GM21526 (cell line): ENCODE data around the gene ZNF324B.
"Not testable (repeated sequence)": the region's sequence is repeated elsewhere in the genome, so short reads cannot be mapped to it uniquely, and the experiment has no call there.

Experiments
- ATAC-seq: cut with Tn5 transposase; IDR thresholded peaks from one replicate; pipeline ENCODE4 v1.9.1; 2021; ENCODE audit warnings: moderate library complexity; ENCODE audit not compliant: unreplicated experiment, low FRiP score

ZNF324B gene

DNA sequence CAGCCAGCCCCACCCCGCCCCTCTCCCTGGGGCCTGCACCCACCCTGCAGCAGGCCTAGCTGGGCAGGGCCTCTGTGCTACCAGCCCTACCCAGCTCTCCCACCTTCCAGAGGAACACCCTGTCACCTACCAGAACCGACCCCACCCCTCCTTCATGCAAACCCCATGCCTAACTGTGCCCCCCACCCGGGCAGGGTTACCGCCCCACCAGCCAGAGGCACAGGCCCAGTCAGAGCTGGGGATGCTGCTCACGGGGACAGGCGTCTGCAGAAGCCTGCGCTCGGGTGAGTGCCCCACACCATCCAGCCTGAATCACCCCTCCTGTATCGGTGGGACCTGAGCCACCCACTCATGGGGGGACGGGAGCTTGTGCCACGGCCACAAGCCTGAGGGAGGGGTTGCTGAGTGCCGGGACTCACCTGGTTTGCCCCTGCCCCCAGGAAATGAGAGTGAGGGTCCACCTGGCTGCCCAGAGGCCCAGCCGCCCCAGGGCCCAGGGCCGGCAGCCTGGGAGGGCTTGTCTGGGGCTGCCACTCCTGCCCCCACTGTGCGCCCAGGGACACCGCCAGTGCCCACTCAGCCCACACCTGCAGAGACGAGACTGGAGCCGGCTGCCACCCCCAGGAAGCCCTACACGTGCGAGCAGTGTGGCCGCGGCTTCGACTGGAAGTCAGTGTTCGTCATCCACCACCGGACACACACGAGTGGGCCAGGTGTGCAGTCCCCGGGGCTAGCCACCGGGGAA, 28.5 kb downstream of the ZNF324B start:
- ATAC-seq: no peak

DNA sequence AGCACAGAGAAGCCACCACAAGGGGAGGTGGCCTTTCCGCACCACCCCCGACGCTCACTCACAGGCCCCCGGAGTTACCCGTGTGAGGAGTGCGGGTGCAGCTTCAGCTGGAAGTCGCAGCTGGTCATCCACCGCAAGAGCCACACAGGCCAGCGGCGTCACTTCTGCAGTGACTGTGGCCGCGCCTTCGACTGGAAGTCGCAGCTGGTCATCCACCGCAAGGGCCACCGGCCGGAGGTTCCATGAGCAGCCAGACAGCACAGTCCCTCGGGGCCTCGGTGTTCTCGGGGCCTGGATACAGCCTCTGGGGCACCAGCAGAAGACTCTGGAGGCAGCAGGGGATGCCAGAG, 29.0 kb downstream of the ZNF324B start:
- ATAC-seq: no peak

DNA sequence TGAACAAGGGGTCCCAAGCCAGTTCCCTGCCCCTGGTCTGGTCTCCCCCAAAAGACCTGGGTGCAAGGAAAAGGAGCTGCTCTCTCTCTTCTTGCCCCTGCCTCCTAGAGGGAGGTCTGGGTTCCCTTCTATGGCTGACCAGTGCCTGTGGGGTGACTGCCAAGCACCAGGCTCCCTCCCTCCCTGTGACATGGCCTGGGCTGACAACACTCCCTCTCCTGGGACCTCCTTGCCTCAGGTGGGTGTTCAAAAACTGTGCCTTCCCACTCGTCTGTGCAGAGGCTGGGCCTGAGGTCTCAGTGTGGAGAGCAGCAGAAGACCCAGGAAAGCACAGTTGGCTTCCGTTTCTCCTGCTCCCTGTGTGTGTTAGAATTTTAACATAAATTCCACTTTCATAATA, 29.4 kb downstream of the ZNF324B start:
- no peak for ATAC-seq

DNA sequence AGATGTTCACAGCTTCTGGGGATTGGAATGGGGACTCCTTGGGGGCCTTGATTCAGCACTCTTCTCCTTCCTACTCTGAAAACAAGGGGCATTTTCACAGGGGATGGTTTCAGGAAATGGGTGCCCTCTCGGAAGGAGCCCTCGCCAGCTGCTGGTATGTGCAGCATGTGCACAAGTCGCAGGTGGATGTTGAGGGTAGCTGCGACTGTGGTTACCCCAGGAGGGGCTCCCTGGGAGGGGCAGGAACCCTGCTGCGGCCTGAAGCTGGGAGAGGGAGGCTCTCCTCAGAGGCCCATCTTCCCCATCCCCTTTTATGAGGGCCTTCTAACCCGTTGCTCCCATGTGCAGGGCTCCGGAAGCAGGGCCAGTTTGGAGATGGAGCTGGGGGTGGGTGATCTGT, 30.9 kb downstream of the ZNF324B start:
- no peak for ATAC-seq

DNA sequence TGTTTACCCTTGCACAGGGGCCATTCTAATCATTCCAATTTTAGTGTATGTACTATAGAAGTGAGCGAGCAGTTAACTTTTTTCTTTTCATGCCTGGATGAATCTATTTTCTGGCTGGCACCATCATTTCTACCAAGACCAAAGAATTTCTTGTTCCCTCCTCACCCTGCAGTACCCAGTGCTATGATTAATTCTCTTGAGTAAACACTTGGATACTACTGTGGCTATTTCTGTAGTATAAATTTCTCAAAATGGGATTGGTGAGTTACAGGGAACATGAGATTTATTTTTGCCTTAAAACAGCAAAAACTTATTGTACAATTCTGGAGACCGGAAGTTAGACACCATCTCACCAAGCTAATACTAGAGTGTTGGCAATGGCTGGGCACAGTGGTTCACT, 32.4 kb downstream of the ZNF324B start:
- no peak for ATAC-seq

DNA sequence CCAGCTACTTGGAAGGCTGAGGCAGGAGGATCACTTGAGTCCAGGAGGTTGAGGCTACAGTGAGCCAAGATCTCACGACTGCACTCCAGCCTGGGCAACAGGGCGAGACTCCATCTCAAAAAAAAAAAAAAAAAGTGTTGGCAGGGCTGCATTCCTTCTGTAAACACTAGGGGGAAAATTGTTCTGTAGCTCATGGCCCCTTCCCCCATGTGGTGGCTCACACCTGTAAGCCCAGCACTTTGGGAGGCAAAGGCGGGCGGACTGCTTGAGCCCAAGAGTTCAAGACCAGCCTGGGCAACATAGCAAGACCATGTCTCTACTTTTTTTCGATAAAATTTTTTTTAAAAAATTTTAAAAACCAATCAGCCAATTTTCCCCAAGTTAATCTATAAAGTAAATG, 32.9 kb downstream of the ZNF324B start:
- not testable (repeated sequence) for ATAC-seq

DNA sequence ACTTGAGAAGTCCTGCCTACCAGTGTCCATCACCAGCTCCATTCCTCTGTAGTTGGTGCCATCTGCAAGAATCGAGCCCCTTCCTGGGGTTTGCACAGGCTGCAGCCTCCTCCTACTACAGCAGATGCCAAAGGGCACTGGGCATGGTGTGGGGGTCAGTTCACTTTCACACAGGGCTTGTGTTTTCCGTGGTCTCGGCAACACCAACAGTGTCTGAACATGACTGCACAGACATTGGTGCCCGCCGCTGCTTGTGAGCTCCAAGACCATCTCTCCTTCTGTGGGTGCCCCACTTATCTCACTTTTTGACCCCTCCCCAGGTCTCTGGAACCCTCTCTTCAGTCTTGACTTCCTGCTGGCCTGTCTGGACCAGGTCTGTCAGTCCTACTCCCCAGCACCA, 40.0 kb downstream of the ZNF324B start:
- no peak for ATAC-seq

DNA sequence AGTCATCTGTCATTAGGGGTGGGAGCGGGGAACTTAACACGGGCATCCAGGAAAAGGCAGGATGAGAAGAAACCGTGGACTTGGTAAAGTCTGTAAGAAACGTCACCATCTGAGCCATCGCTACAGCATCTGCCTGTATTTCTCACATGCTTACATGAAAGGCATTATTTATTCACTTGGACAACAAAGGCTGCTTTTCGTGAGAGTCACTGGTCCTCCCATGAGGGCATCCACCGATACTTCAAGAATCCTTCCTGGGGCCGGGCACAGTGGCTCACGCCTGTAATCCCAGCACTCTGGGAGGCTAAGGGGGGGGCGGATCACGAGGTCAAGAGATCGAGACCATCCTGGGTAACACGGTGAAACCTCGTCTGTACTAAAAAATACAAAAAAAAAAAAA, 40.8 kb downstream of the ZNF324B start:
- no peak for ATAC-seq

DNA sequence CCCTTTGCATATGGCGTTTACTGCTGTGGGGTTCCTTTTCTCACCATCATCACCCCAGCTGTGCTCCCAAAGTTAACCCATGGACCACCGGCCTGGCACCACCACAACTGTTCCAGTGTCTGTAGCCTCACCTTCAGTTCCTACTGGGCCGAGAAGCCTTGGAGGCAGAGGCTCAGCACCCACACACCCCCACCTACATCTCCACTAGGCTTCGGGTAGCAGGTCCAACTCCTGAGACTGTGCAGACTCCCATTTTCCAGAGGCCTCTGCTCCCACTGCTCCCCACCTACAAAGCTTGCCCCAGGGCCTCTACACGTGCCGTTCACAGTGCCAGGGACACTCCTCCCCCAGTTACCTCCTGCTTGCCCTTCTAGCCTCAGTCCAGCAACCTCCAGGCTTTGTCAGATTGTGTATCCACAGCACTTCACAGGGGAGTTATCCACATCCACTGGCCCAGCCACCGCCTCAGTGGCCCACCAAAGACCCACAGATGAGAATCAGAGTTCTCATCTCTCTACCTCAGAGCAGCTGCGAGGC, 46.3 kb downstream of the ZNF324B start:
- no peak for ATAC-seq

DNA sequence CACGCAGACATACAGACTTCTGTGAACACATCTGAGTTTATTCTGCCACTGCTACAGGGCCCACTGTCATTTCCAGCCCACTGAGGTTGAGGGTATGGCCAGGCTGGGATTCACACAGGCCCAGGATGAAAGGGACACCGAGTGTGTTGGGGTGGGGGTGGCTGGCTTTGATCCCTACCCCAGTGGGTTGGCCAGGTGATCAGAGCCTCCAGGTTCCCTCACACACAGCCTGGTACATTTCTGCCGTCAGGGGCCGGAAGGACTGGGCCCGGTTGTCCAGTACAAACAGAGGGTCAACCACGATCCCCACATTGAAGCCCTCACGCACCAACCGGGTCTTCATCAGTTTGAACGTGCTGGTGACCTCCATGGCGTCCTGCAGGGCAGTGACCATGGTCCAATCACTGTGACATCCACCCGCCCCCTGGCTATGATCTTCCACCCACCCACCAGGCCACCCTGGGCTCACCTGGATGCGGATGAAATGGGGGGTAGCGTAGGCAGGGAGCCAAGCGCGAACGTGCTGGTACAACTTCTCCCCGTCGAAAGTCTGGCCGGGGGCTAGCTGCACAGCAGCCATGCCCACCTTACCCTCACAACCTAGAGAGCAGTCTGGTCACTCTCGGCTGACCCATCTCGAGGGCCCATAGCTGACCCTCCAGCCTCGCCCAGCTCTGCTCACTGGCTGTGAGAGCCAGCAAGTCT, 47.0 kb downstream of the ZNF324B start:
- ATAC-seq: no peak

DNA sequence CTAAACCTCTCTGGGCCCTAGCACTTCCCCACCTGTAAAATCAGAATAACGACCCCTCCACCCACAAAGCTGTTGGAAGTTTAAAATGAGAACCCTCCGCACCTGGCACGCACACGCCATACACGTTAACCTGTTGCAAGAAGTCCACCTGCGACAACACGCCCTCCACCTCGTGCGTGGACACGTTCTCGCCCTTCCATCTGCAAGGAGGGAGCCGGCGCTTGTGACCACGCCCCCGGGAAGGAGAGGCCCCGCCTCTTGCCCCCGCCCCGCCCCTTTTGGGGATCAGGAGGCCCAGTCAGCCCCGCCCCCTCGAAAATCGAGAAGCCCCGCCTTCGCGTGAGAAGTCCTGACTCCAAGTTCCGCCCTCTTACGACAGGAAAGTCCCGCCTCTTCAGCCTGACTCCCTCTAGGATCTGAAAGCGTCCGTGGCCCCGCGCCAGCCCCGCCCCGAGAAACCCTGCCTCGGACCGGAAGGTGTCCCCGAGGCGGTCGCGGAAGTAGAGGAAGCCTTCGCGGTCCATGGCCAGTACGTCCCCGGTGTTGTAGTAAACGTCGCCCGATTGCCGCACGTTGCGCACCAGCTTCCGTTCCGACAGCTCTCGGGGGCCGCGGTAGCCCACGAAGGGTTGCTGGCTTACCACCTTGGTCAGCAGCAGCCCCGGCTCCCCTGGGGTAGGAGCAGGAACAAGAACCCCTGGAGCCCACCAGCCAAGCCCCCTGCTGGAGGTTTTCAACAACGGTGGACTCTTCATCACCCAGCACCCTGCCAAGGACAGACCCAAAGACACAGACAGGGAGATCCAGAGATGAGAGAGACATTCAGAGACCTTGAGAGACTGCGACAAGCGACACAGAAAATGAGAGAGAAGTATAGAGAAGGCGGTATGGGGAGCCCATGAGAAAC, 47.9 kb downstream of the ZNF324B start:
- ATAC-seq: peak; percentile 79

DNA sequence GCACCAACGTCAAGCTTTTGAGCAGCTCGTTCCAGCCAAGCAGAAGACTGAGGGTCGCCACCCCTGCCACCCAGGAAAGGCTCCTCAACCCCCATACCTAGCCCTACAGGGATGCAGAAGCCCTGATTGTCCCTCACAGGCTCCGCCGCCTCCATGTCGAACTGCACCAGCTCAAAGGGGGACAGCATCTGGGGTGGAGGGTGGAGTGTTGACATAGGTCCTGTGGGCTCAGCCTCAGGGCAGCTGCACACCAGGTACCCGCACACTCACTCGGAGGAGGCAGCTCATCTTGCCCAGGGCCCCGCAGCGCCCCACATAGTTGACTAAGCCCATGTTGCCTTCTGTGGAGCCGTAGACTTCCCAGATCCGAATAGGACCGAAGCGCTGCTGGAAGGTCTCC, 48.8 kb downstream of the ZNF324B start:
- ATAC-seq: no peak
